T-cell (primary cell): Measurements from ENCODE around the gene PDILT. TPM values are rescaled to one million over a fixed set of nuclear protein-coding genes. Genes with fewer than 3 reads are reported as not detected.

Source experiments
- ATAC-seq, 4 experiments: fragments of 200-7000 bp in 3 of 4; fragments of 150-1000 bp in 1 of 4; cut with Tn5 transposase; replicated peaks in 1 of 4; 1 replicate in 3 of 4; 2 replicates in 1 of 4; pipeline ENCODE4 v1.10.0; 2021; ENCODE audit warnings: moderate library complexity in 3 of 4, mild to moderate bottlenecking in 2 of 4, moderate number of reproducible peaks in 1 of 4
- CTCF ChIA-PET, 2 donors: fragments of 300-600 bp; sonication (Branson Sonifier 250); formaldehyde crosslinking; loops; one replicate each; lab custom pipeline; 2022; ENCODE audit warnings: antibody characterized with exemption in 2 of 2; lab: Charles Lee
- POLR2A ChIA-PET, 2 donors: fragments of 300-600 bp; sonication (Branson Sonifier 250); formaldehyde crosslinking; loops; one replicate each; lab custom pipeline; 2022; ENCODE audit warnings: antibody characterized with exemption in 2 of 2; lab: Charles Lee
- DNase-seq, 35 experiments: peaks; one replicate each; pipeline versions ENCODE4 v3.0.0 to v3.0.0-alpha.2; 2013 to 2023
- H3K27ac ChIP-seq: one replicate; pipeline ENCODE4 v1.5.1; 2013; ENCODE audit warnings: low read length
- H3K27me3 ChIP-seq, 2 experiments: replicated peaks in 1 of 2; 1 replicate in 1 of 2; 2 replicates in 1 of 2; pipeline versions ENCODE4 v1.6.1 to v1.7.0; 2013; ENCODE audit warnings: low read length in 1 of 2, mixed read lengths in 1 of 2; ENCODE audit not compliant: control insufficient read depth in 2 of 2, insufficient read depth in 2 of 2; ENCODE audit errors: extremely low read depth in 1 of 2
- H3K36me3 ChIP-seq, 2 donors: 1 replicate in 1 of 2; 2 replicates in 1 of 2; pipeline versions ENCODE4 v1.6.1 to v1.7.0; 2013; ENCODE audit warnings: low read length in 1 of 2; ENCODE audit not compliant: control insufficient read depth in 2 of 2, insufficient read depth in 1 of 2; ENCODE audit errors: extremely low read depth in 1 of 2
- H3K4me1 ChIP-seq, 2 experiments: 1 replicate in 1 of 2; 2 replicates in 1 of 2; pipeline versions ENCODE4 v1.6.1 to v1.7.0; 2013; ENCODE audit warnings: low read length in 2 of 2, mixed read lengths in 1 of 2; ENCODE audit not compliant: insufficient read depth in 2 of 2, control insufficient read depth in 1 of 2; ENCODE audit errors: extremely low read depth in 1 of 2
- H3K4me3 ChIP-seq, 2 donors: 1 replicate in 1 of 2; 2 replicates in 1 of 2; pipeline versions ENCODE4 v1.5.1 to v1.7.0; 2013; ENCODE audit warnings: mild to moderate bottlenecking in 2 of 2, low read length in 1 of 2, moderate library complexity in 1 of 2; ENCODE audit not compliant: control insufficient read depth in 1 of 2; ENCODE audit errors: extremely low read depth in 1 of 2
- H3K9me3 ChIP-seq: 2 replicates; pipeline ENCODE4 v1.7.0; 2013
- H3K27ac Mint-ChIP-seq, 2 donors: one replicate each; pipeline ENCODE4 v1.8.0; 2020 to 2021; ENCODE audit warnings: mild to moderate bottlenecking in 2 of 2, mixed read lengths in 2 of 2
- H3K27me3 Mint-ChIP-seq, 2 donors: one replicate each; pipeline ENCODE4 v1.8.0; 2021 to 2022; ENCODE audit warnings: mixed read lengths in 2 of 2
- H3K36me3 Mint-ChIP-seq: one replicate; pipeline ENCODE4 v1.8.0; 2021; ENCODE audit warnings: mixed read lengths
- H3K4me1 Mint-ChIP-seq, 3 donors: one replicate each; pipeline ENCODE4 v1.8.0; 2020 to 2022; ENCODE audit warnings: mixed read lengths in 3 of 3, mild to moderate bottlenecking in 1 of 3
- H3K4me3 Mint-ChIP-seq, 3 donors: one replicate each; pipeline ENCODE4 v1.8.0; 2020 to 2022; ENCODE audit warnings: mild to moderate bottlenecking in 3 of 3, mixed read lengths in 3 of 3, moderate library complexity in 3 of 3
- H3K9me3 Mint-ChIP-seq, 3 donors: one replicate each; pipeline ENCODE4 v1.8.0; 2020 to 2022; ENCODE audit warnings: mixed read lengths in 3 of 3
- WGBS: methylation state at CpG from one replicate; pipeline ENCODE4 v1.1.5; 2013; ENCODE audit warnings: missing lambda C conversion rate; ENCODE audit not compliant: insufficient coverage; 5-methylcytosine and 5-hydroxymethylcytosine counted together
- total RNA-seq, 35 experiments: library from RNA in 6 of 35; stranded (reverse) in 6 of 35; fragments of 120-200 nt in 1 of 35; gene quantifications; one replicate each; pipeline versions ENCODE4 v1.2.1 to v1.2.4 and lab custom pipeline; 2013 to 2026

Gene PDILT
- total RNA-seq, 5 donors from 2014 or later (not counting 1 experiment from before 2014, with no cell fraction given): not detected

GRCh38 chr16:20318437-20318836 is 86.1 kb downstream of the PDILT start:
- Mint-ChIP-seq H3K27ac (no peak overlapping the region), H3K27me3 (peaks cover 2 to 3% of the 10 kb centered on the region in 2 donors), H3K9me3 (peaks cover 0 to under 1% (median 0%) of the 10 kb centered on the region in 3 donors), H3K4me3 (no peak overlapping the region), H3K36me3 (no peaks in the 10 kb centered on the region), H3K4me1 (no peaks in the 10 kb centered on the region)
- ATAC-seq (no peak), DNase-seq (no peak)
- no peak overlapping the region for H3K27ac ChIP-seq
- no peaks in the 10 kb centered on the region for H3K36me3 ChIP-seq
- no peak overlapping the region for H3K4me3 ChIP-seq
- ChIA-PET POLR2A (no interaction called here), CTCF (no interaction called here)
- WGBS: 43% methylated on average over 2 of the region's 3 CpGs
- H3K27me3 ChIP-seq: no peaks in the 10 kb centered on the region
- H3K4me1 ChIP-seq: no peaks in the 10 kb centered on the region
- no peaks in the 10 kb centered on the region for H3K9me3 ChIP-seq

GRCh38 chr16:20318006-20318405 is 86.5 kb downstream of the PDILT start:
- Histone ChIP-seq H3K36me3 (no peaks in the 10 kb centered on the region), H3K27ac (no peak overlapping the region), H3K9me3 (no peaks in the 10 kb centered on the region), H3K4me1 (no peaks in the 10 kb centered on the region), H3K27me3 (no peaks in the 10 kb centered on the region), H3K4me3 (no peak overlapping the region)
- no peak for ATAC-seq
- H3K9me3 Mint-ChIP-seq: peaks cover 0 to 4% (median 0%) of the 10 kb centered on the region in 3 donors
- CTCF ChIA-PET: no interaction called here
- H3K27me3 Mint-ChIP-seq: peaks cover 2 to 3% of the 10 kb centered on the region in 2 donors
- 65% methylated on average over 3 of the region's 7 CpGs for WGBS
- POLR2A ChIA-PET: no interaction called here
- no peak overlapping the region for H3K27ac Mint-ChIP-seq
- no peak overlapping the region for H3K4me3 Mint-ChIP-seq
- no peaks in the 10 kb centered on the region for H3K36me3 Mint-ChIP-seq
- H3K4me1 Mint-ChIP-seq: no peaks in the 10 kb centered on the region
- DNase-seq: no peak

GRCh38 chr16:20317117-20317516 is 87.4 kb downstream of the PDILT start:
- no CpG with 5 or more reads among the region's 8 CpGs for WGBS
- Mint-ChIP-seq H3K4me3 (no peak overlapping the region), H3K9me3 (peaks cover 0 to 5% (median 0%) of the 10 kb centered on the region in 3 donors), H3K27ac (no peak overlapping the region), H3K36me3 (no peaks in the 10 kb centered on the region), H3K27me3 (peaks cover 2 to 3% of the 10 kb centered on the region in 2 donors), H3K4me1 (no peaks in the 10 kb centered on the region)
- CTCF ChIA-PET: no interaction called here
- H3K9me3 ChIP-seq: no peaks in the 10 kb centered on the region
- DNase-seq (no peak), ATAC-seq (no peak)
- no peaks in the 10 kb centered on the region for H3K27me3 ChIP-seq
- no peak overlapping the region for H3K4me3 ChIP-seq
- H3K27ac ChIP-seq: no peak overlapping the region
- no peaks in the 10 kb centered on the region for H3K4me1 ChIP-seq
- POLR2A ChIA-PET: no interaction called here
- H3K36me3 ChIP-seq: no peaks in the 10 kb centered on the region

GRCh38 chr16:20316715-20317114 is 87.8 kb downstream of the PDILT start:
- H3K27ac Mint-ChIP-seq: no peak overlapping the region

GRCh38 chr16:20315764-20316163 is 88.8 kb downstream of the PDILT start:
- CTCF ChIA-PET: no interaction called here
- WGBS: 80% methylated on average over 1 of the region's 6 CpGs
- POLR2A ChIA-PET: no interaction called here

More at GRCh38 chr16:20316715-20317114, 87.8 kb downstream of the PDILT start:
- CTCF ChIA-PET: no interaction called here
- Histone ChIP-seq H3K27me3 (no peaks in the 10 kb centered on the region), H3K9me3 (no peaks in the 10 kb centered on the region), H3K36me3 (no peaks in the 10 kb centered on the region), H3K4me3 (no peak overlapping the region), H3K4me1 (no peaks in the 10 kb centered on the region), H3K27ac (no peak overlapping the region)
- POLR2A ChIA-PET: no interaction called here
- WGBS: 73% methylated on average over 3 of the region's 5 CpGs
- no peaks in the 10 kb centered on the region for H3K4me1 Mint-ChIP-seq
- H3K9me3 Mint-ChIP-seq: peaks cover 0 to 5% (median 0%) of the 10 kb centered on the region in 3 donors
- H3K4me3 Mint-ChIP-seq: no peak overlapping the region
- ATAC-seq: no peak
- H3K36me3 Mint-ChIP-seq: no peaks in the 10 kb centered on the region
- DNase-seq: no peak
- H3K27me3 Mint-ChIP-seq: peaks cover 2 to 3% of the 10 kb centered on the region in 2 donors

GRCh38 chr16:20314575-20314974 is 90.0 kb downstream of the PDILT start:
- no peaks in the 10 kb centered on the region for H3K4me1 Mint-ChIP-seq
- WGBS: 100% methylated on average over 1 of the region's 3 CpGs
- no peak overlapping the region for H3K27ac Mint-ChIP-seq
- ChIA-PET CTCF (interaction anchor here in 1 of 2 donors (0.5 kb wide), 1 partner anchor 47 kb away, joined by 3 read pairs; no protein-coding TSS in a partner anchor), POLR2A (no interaction called here)
- H3K4me3 ChIP-seq: no peak overlapping the region
- no peak for DNase-seq
- no peak for ATAC-seq
- H3K4me1 ChIP-seq: no peaks in the 10 kb centered on the region
- no peak overlapping the region for H3K27ac ChIP-seq
- H3K9me3 ChIP-seq: no peaks in the 10 kb centered on the region
- H3K27me3 Mint-ChIP-seq: peaks cover 2 to 3% of the 10 kb centered on the region in 2 donors
- peaks cover 0 to 5% (median 0%) of the 10 kb centered on the region in 3 donors for H3K9me3 Mint-ChIP-seq
- H3K36me3 ChIP-seq: no peaks in the 10 kb centered on the region
- H3K4me3 Mint-ChIP-seq: no peak overlapping the region
- H3K27me3 ChIP-seq: no peaks in the 10 kb centered on the region
- H3K36me3 Mint-ChIP-seq: no peaks in the 10 kb centered on the region

More at GRCh38 chr16:20315764-20316163, 88.8 kb downstream of the PDILT start:
- H3K4me3 ChIP-seq: no peak overlapping the region
- H3K4me1 ChIP-seq: no peaks in the 10 kb centered on the region
- no peaks in the 10 kb centered on the region for H3K36me3 Mint-ChIP-seq
- DNase-seq (no peak), ATAC-seq (no peak)
- no peaks in the 10 kb centered on the region for H3K4me1 Mint-ChIP-seq
- H3K27me3 ChIP-seq: no peaks in the 10 kb centered on the region
- H3K27ac Mint-ChIP-seq: no peak overlapping the region
- H3K27me3 Mint-ChIP-seq: peaks cover 2 to 3% of the 10 kb centered on the region in 2 donors
- H3K4me3 Mint-ChIP-seq: no peak overlapping the region
- H3K9me3 Mint-ChIP-seq: peaks cover 0 to 5% (median 0%) of the 10 kb centered on the region in 3 donors
- H3K9me3 ChIP-seq: no peaks in the 10 kb centered on the region
- no peaks in the 10 kb centered on the region for H3K36me3 ChIP-seq
- no peak overlapping the region for H3K27ac ChIP-seq

- Histone ChIP-seq H3K4me3 (no peak overlapping the region), H3K36me3 (no peaks in the 10 kb centered on the region), H3K27me3 (no peaks in the 10 kb centered on the region), H3K9me3 (no peaks in the 10 kb centered on the region), H3K27ac (no peak overlapping the region), H3K4me1 (no peaks in the 10 kb centered on the region)
- Mint-ChIP-seq H3K27me3 (peaks cover 2 to 3% of the 10 kb centered on the region in 2 donors), H3K27ac (no peak overlapping the region), H3K9me3 (peaks cover 0 to 5% (median 0%) of the 10 kb centered on the region in 3 donors), H3K4me3 (no peak overlapping the region), H3K4me1 (no peaks in the 10 kb centered on the region), H3K36me3 (no peaks in the 10 kb centered on the region)
- ChIA-PET POLR2A (no interaction called here), CTCF (no interaction called here)
- ATAC-seq (no peak), DNase-seq (no peak)
- WGBS: no CpG with 5 or more reads among the region's 3 CpGs
Observed at GRCh38 chr16:20313741-20314140, 90.8 kb downstream of the PDILT start.
